ENCODE data around the gene ZNF286A.
A peak's percentile ranks its signal among the peaks of the same experiment; 100 is the strongest.
"Not testable (repeated sequence)": the region's sequence is repeated elsewhere in the genome, so short reads cannot be mapped to it uniquely, and the experiment has no call there.

ZNF286A gene

GRCh38 chr17:15699413-15699924 is at the start of gene ZNF286A:
Gene ZNF286A, plus strand, starts transcription at chr17:15699752. Its CDS starts 578 bp downstream, at chr17:15700330.
- DNase-seq (ENCODE audit: low spot score) = peak; percentile 98

GRCh38 chr17:15649861-15650421 is 49.6 kb upstream of the ZNF286A start:
- no peak for DNase-seq (ENCODE audit: low spot score)

GRCh38 chr17:15650741-15651582 is 48.6 kb upstream of the ZNF286A start:
- no peak for DNase-seq (ENCODE audit: low spot score)

GRCh38 chr17:15651583-15652110 is 47.9 kb upstream of the ZNF286A start:
- DNase-seq (ENCODE audit: low spot score) = peak; percentile 82

- DNase-seq (ENCODE audit: low spot score) = no peak
Measured at GRCh38 chr17:15652960-15653359, 46.6 kb upstream of the ZNF286A start.

GRCh38 chr17:15654401-15654800 is 45.2 kb upstream of the ZNF286A start:
- DNase-seq (ENCODE audit: low spot score) = not testable (repeated sequence)

- no peak for DNase-seq (ENCODE audit: low spot score)
Measured at GRCh38 chr17:15654886-15655561, 44.5 kb upstream of the ZNF286A start.

- DNase-seq (ENCODE audit: low spot score) = no peak
Measured at GRCh38 chr17:15657868-15658267, 41.7 kb upstream of the ZNF286A start.

GRCh38 chr17:15658296-15658695 is 41.3 kb upstream of the ZNF286A start:
- DNase-seq (ENCODE audit: low spot score) = no peak

- no peak for DNase-seq (ENCODE audit: low spot score)
Measured at GRCh38 chr17:15659236-15659635, 40.3 kb upstream of the ZNF286A start.

- no peak for DNase-seq (ENCODE audit: low spot score)
Measured at GRCh38 chr17:15659663-15660062, 39.9 kb upstream of the ZNF286A start.

GRCh38 chr17:15660077-15660476 is 39.5 kb upstream of the ZNF286A start:
- DNase-seq (ENCODE audit: low spot score) = no peak

- DNase-seq (ENCODE audit: low spot score) = no peak
Measured at GRCh38 chr17:15662681-15663080, 36.9 kb upstream of the ZNF286A start.

GRCh38 chr17:15663176-15663575 is 36.4 kb upstream of the ZNF286A start:
- DNase-seq (ENCODE audit: low spot score) = no peak

GRCh38 chr17:15663691-15664090 is 35.9 kb upstream of the ZNF286A start:
- no peak for DNase-seq (ENCODE audit: low spot score)

GRCh38 chr17:15669526-15669925 is 30.0 kb upstream of the ZNF286A start:
- DNase-seq (ENCODE audit: low spot score) = not testable (repeated sequence)

- not testable (repeated sequence) for DNase-seq (ENCODE audit: low spot score)
Measured at GRCh38 chr17:15674640-15675039, 24.9 kb upstream of the ZNF286A start.

GRCh38 chr17:15675991-15676390 is 23.6 kb upstream of the ZNF286A start:
- DNase-seq (ENCODE audit: low spot score) = not testable (repeated sequence)

GRCh38 chr17:15683135-15683534 is 16.4 kb upstream of the ZNF286A start:
- DNase-seq (ENCODE audit: low spot score) = not testable (repeated sequence)

- DNase-seq (ENCODE audit: low spot score) = peak; percentile 79
Measured at GRCh38 chr17:15683824-15684478, 15.6 kb upstream of the ZNF286A start, which contains the start of gene TRIM16. Gene TRIM16, minus strand, starts transcription at chr17:15684311. Its CDS starts 32,702 bp downstream, at chr17:15651609.

- not testable (repeated sequence) for DNase-seq (ENCODE audit: low spot score)
Measured at GRCh38 chr17:15687494-15687893, 12.1 kb upstream of the ZNF286A start.

GRCh38 chr17:15698967-15699366 is 585 bp upstream of the ZNF286A start:
- not testable (repeated sequence) for DNase-seq (ENCODE audit: low spot score)
